Osteoblast (primary cell): Measurements from ENCODE around the gene GDPD5. TPM values are rescaled to one million over a fixed set of nuclear protein-coding genes. Genes with fewer than 3 reads are reported as not detected.

Experiments
- DNase-seq: peaks from one replicate; pipeline ENCODE4 v3.0.0; 2011; ENCODE audit warnings: low spot score, mixed read lengths; ENCODE audit not compliant: insufficient read length; ENCODE audit errors: missing footprints
- H2AFZ ChIP-seq: 2 replicates; pipeline ENCODE4 v1.6.0; 2011; ENCODE audit warnings: mild to moderate bottlenecking, low read length
- H3K27ac ChIP-seq: 2 replicates; pipeline ENCODE4 v1.5.1; 2011; ENCODE audit warnings: mild to moderate bottlenecking, low read depth, low read length, moderate library complexity
- H3K27me3 ChIP-seq: 2 replicates; pipeline ENCODE4 v1.6.0; 2012; ENCODE audit warnings: mild to moderate bottlenecking, control low read depth, inconsistent platforms, low read length, moderate library complexity; ENCODE audit not compliant: insufficient read depth
- H3K36me3 ChIP-seq: 2 replicates; pipeline ENCODE4 v1.5.1; 2011; ENCODE audit warnings: mild to moderate bottlenecking, low read length, control low read depth, moderate library complexity; ENCODE audit not compliant: insufficient read depth
- H3K4me1 ChIP-seq: 2 replicates; pipeline ENCODE4 v1.5.1; 2011; ENCODE audit warnings: mild to moderate bottlenecking, low read length, control low read depth, moderate library complexity; ENCODE audit not compliant: insufficient read depth
- H3K4me2 ChIP-seq: 2 replicates; pipeline ENCODE4 v1.6.0; 2011; ENCODE audit warnings: mild to moderate bottlenecking, low read length; ENCODE audit not compliant: insufficient read depth
- H3K4me3 ChIP-seq: fragments of 200-600 bp; sonication (generic); 3 replicates; pipeline ENCODE4 v1.5.1; 2012; ENCODE audit warnings: mild to moderate bottlenecking, low read length, inconsistent platforms; ENCODE audit not compliant: insufficient read depth
- H3K79me2 ChIP-seq: 2 replicates; pipeline ENCODE4 v1.6.0; 2012; ENCODE audit warnings: mild to moderate bottlenecking, low read length, control low read depth, inconsistent platforms; ENCODE audit not compliant: insufficient read depth
- H3K9me3 ChIP-seq: 2 replicates; pipeline ENCODE4 v1.5.1; 2011; ENCODE audit warnings: low read depth, low read length, control low read depth
- H4K20me1 ChIP-seq: 2 replicates; pipeline ENCODE4 v1.6.0; 2012; ENCODE audit warnings: mild to moderate bottlenecking, low read length, control low read depth; ENCODE audit not compliant: insufficient read depth
- total RNA-seq: library from RNA; depleted of rRNA; stranded (reverse); fragments of >200 nt; gene quantifications from 2 replicates; pipeline ENCODE4 v1.2.3, GENCODE V29; 2012
- TF ChIP-seq, protein P1 (sequence below): IDR thresholded peaks from 2 replicates; pipeline ENCODE4 v1.5.1; 2011; ENCODE audit warnings: mild to moderate bottlenecking, low read depth, low read length, moderate library complexity; ENCODE audit errors: extremely low read depth

GDPD5 gene
- total RNA-seq, 1 donor, result 13.4 TPM

- no peaks in the 10 kb centered on the region for H4K20me1 ChIP-seq
- no peak overlapping the region for H3K4me3 ChIP-seq
- H3K27me3 ChIP-seq, result no peaks in the 10 kb centered on the region
- peak overlapping the region; percentile 75 for H2AFZ ChIP-seq
- peak; percentile 86 for DNase-seq
- TF ChIP-seq, protein P1, sequence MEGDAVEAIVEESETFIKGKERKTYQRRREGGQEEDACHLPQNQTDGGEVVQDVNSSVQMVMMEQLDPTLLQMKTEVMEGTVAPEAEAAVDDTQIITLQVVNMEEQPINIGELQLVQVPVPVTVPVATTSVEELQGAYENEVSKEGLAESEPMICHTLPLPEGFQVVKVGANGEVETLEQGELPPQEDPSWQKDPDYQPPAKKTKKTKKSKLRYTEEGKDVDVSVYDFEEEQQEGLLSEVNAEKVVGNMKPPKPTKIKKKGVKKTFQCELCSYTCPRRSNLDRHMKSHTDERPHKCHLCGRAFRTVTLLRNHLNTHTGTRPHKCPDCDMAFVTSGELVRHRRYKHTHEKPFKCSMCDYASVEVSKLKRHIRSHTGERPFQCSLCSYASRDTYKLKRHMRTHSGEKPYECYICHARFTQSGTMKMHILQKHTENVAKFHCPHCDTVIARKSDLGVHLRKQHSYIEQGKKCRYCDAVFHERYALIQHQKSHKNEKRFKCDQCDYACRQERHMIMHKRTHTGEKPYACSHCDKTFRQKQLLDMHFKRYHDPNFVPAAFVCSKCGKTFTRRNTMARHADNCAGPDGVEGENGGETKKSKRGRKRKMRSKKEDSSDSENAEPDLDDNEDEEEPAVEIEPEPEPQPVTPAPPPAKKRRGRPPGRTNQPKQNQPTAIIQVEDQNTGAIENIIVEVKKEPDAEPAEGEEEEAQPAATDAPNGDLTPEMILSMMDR, result no peak
- H3K4me2 ChIP-seq, result peak overlapping the region; percentile 34
- no peaks in the 10 kb centered on the region for H3K36me3 ChIP-seq
- H3K27ac ChIP-seq, result no peak overlapping the region
- peaks cover 6% of the 10 kb centered on the region for H3K4me1 ChIP-seq
- no peaks in the 10 kb centered on the region for H3K9me3 ChIP-seq
- no peaks in the 10 kb centered on the region for H3K79me2 ChIP-seq
Measured at GRCh38 chr11:75475767-75476650, 49.7 kb downstream of the GDPD5 start.

GRCh38 chr11:75474878-75475766 is 50.6 kb downstream of the GDPD5 start:
- TF ChIP-seq, protein P1, result no peak
- DNase-seq, result peak; percentile 83
- H3K27me3 ChIP-seq, result no peaks in the 10 kb centered on the region
- peak overlapping the region; percentile 75 for H2AFZ ChIP-seq
- H3K4me2 ChIP-seq, result peak overlapping the region; percentile 34
- H4K20me1 ChIP-seq, result no peaks in the 10 kb centered on the region
- H3K79me2 ChIP-seq, result no peaks in the 10 kb centered on the region
- peak overlapping the region; percentile 42 for H3K4me3 ChIP-seq
- peaks cover 6% of the 10 kb centered on the region for H3K4me1 ChIP-seq
- H3K27ac ChIP-seq, result no peak overlapping the region
- H3K9me3 ChIP-seq, result no peaks in the 10 kb centered on the region
- no peaks in the 10 kb centered on the region for H3K36me3 ChIP-seq

- Histone ChIP-seq H3K9me3 (no peaks in the 10 kb centered on the region), H3K27ac (no peak overlapping the region), H4K20me1 (no peaks in the 10 kb centered on the region), H3K4me1 (peaks cover 6% of the 10 kb centered on the region), H3K36me3 (no peaks in the 10 kb centered on the region), H3K4me2 (no peak overlapping the region), H2AFZ (no peak overlapping the region), H3K27me3 (no peaks in the 10 kb centered on the region), H3K79me2 (no peaks in the 10 kb centered on the region), H3K4me3 (no peak overlapping the region)
- no peak for DNase-seq
- TF ChIP-seq, protein P1, result no peak
Measured at GRCh38 chr11:75474240-75474639, 51.5 kb downstream of the GDPD5 start.

- H4K20me1 ChIP-seq, result no peaks in the 10 kb centered on the region
- no peak overlapping the region for H3K4me2 ChIP-seq
- H3K79me2 ChIP-seq, result no peaks in the 10 kb centered on the region
- no peak for DNase-seq
- H3K36me3 ChIP-seq, result no peaks in the 10 kb centered on the region
- no peak overlapping the region for H3K4me3 ChIP-seq
- H3K27me3 ChIP-seq, result no peaks in the 10 kb centered on the region
- H2AFZ ChIP-seq, result no peak overlapping the region
- TF ChIP-seq, protein P1, result no peak
- peaks cover 11% of the 10 kb centered on the region for H3K4me1 ChIP-seq
- H3K9me3 ChIP-seq, result no peaks in the 10 kb centered on the region
- H3K27ac ChIP-seq, result no peak overlapping the region
Measured at GRCh38 chr11:75473684-75474083, 52.1 kb downstream of the GDPD5 start.
